ENCODE data around the gene POC1B. TPM values are rescaled to one million over a fixed set of nuclear protein-coding genes. Genes with fewer than 3 reads are reported as not detected.

Gene POC1B
- total RNA-seq, 1 donor from 2014 or later, result 15.8 TPM

DNA sequence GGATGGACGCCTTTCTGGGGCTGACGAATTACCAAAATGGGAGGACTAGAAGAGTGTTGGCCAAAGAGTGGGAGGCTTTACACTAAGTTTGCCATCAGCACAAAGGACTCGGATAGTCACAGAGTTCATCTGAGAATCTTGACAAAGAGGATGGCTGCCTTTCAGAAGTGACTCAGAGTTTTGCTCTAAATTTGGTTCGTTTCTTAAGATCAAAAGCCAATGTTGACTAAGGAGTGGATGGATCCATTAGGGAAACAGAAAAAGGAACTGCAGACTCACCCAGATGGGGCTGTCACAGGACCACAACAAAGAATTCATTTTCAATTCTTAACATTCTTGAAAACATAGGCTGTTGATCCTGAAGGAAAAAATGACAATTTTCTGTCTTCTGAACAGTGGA is 92.2 kb downstream of the POC1B start:
- no peak overlapping the region for H3K27ac ChIP-seq
- no peaks in the 10 kb centered on the region for H3K9me3 ChIP-seq
- ATAC-seq, result no peak
- intact Hi-C loops (cut with DNase I), result no loop called here
- H3K36me3 ChIP-seq, result no peaks in the 10 kb centered on the region
- H3K27me3 ChIP-seq, result no peaks in the 10 kb centered on the region
- no peak overlapping the region for H3K4me3 ChIP-seq
- no peaks in the 10 kb centered on the region for H3K4me1 ChIP-seq
- TF ChIP-seq, protein P1, sequence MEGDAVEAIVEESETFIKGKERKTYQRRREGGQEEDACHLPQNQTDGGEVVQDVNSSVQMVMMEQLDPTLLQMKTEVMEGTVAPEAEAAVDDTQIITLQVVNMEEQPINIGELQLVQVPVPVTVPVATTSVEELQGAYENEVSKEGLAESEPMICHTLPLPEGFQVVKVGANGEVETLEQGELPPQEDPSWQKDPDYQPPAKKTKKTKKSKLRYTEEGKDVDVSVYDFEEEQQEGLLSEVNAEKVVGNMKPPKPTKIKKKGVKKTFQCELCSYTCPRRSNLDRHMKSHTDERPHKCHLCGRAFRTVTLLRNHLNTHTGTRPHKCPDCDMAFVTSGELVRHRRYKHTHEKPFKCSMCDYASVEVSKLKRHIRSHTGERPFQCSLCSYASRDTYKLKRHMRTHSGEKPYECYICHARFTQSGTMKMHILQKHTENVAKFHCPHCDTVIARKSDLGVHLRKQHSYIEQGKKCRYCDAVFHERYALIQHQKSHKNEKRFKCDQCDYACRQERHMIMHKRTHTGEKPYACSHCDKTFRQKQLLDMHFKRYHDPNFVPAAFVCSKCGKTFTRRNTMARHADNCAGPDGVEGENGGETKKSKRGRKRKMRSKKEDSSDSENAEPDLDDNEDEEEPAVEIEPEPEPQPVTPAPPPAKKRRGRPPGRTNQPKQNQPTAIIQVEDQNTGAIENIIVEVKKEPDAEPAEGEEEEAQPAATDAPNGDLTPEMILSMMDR (IDR thresholded peaks at IDR 0.05), result no peak
- DNase-seq, result no peak

GRCh38 chr12:89432396-89432795 is 93.5 kb downstream of the POC1B start:
- intact Hi-C loops (cut with DNase I), result no loop called here
- TF ChIP-seq, protein P1 (IDR thresholded peaks at IDR 0.05), result no peak
- peak; percentile 27 for ATAC-seq

GRCh38 chr12:89429528-89429927 is 96.3 kb downstream of the POC1B start:
- Histone ChIP-seq H3K27ac (no peak overlapping the region), H3K9me3 (no peaks in the 10 kb centered on the region), H3K36me3 (no peaks in the 10 kb centered on the region), H3K4me3 (no peak overlapping the region), H3K4me1 (no peaks in the 10 kb centered on the region), H3K27me3 (no peaks in the 10 kb centered on the region)
- no peak for DNase-seq
- no peak for ATAC-seq
- intact Hi-C loops (cut with DNase I), result no loop called here
- TF ChIP-seq, protein P1 (IDR thresholded peaks at IDR 0.05), result no peak

More at GRCh38 chr12:89432396-89432795, 93.5 kb downstream of the POC1B start:
- Histone ChIP-seq H3K9me3 (no peaks in the 10 kb centered on the region), H3K36me3 (no peaks in the 10 kb centered on the region), H3K4me1 (no peaks in the 10 kb centered on the region), H3K27me3 (no peaks in the 10 kb centered on the region), H3K27ac (no peak overlapping the region), H3K4me3 (no peak overlapping the region)
- no peak for DNase-seq

GRCh38 chr12:89427508-89428156 is 98.2 kb downstream of the POC1B start:
- H3K4me1 ChIP-seq, result no peaks in the 10 kb centered on the region
- no peaks in the 10 kb centered on the region for H3K27me3 ChIP-seq
- ATAC-seq (peak; percentile 68), DNase-seq (no peak)
- TF ChIP-seq, protein P1 (IDR thresholded peaks at IDR 0.05), result no peak
- H3K9me3 ChIP-seq, result no peaks in the 10 kb centered on the region
- H3K36me3 ChIP-seq, result no peaks in the 10 kb centered on the region
- no peak overlapping the region for H3K4me3 ChIP-seq
- intact Hi-C loops (cut with DNase I), result no loop called here
- no peak overlapping the region for H3K27ac ChIP-seq

DNA sequence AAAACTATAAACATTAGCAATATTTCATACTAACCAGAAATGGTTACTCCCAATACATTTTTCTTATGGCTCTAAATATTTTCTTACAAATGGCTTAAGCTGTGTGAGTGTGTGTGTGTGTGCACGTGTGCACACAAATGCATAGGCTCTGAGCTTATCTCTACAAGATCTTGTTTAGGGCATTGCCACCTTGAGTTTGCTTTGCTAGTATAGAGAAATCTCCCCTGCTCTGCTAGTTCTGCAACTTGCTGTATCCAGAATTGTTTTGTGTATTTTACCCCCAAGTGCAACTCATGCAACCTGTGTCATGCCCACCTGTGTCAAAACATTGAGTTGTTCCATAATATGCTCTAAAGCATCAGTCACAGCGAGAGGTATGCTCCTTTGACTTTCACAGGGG is 101.0 kb downstream of the POC1B start:
- no peaks in the 10 kb centered on the region for H3K4me1 ChIP-seq
- TF ChIP-seq, protein P1 (IDR thresholded peaks at IDR 0.05), result no peak
- DNase-seq (no peak), ATAC-seq (no peak)
- no peaks in the 10 kb centered on the region for H3K36me3 ChIP-seq
- intact Hi-C loops (cut with DNase I), result no loop called here
- no peak overlapping the region for H3K4me3 ChIP-seq
- no peaks in the 10 kb centered on the region for H3K27me3 ChIP-seq
- H3K27ac ChIP-seq, result no peak overlapping the region
- H3K9me3 ChIP-seq, result no peaks in the 10 kb centered on the region

DNA sequence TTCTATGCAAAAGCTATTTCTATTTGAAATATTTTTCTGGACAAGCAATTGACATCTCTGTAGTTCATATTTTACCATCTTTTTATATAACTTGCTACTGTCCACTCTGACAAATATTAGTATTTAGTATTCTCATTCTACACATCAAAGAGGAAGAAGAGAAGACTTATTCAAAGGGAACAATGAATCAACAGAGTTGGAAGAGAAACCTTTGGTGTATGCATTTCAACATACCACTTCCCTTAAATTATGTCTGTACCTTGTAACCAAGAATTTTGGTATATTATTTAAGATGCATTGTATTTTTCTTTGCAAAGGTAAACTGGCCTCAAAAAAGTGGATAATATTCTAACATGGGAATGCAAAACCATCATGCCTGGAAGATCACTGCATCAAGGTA is 101.5 kb downstream of the POC1B start:
- Histone ChIP-seq H3K9me3 (no peaks in the 10 kb centered on the region), H3K27me3 (no peaks in the 10 kb centered on the region), H3K4me3 (no peak overlapping the region), H3K27ac (no peak overlapping the region), H3K36me3 (no peaks in the 10 kb centered on the region), H3K4me1 (no peaks in the 10 kb centered on the region)
- DNase-seq (no peak), ATAC-seq (no peak)
- TF ChIP-seq, protein P1 (IDR thresholded peaks at IDR 0.05), result no peak
- intact Hi-C loops (cut with DNase I), result no loop called here

Data from upper lobe of right lung (tissue), 1 donor.